ENCODE data around the gene SPAG7.

GRCh38 chr17:4945176-4945943 lies 22.3 kb downstream of the SPAG7 start:
- no peak for TF ChIP-seq CTCF (conservative IDR thresholded peaks at IDR 0.05; ENCODE audit: low read length)
- no peak for TF ChIP-seq EZH2phosphoT487 (IDR thresholded peaks at IDR 0.05; ENCODE audit: borderline replicate concordance, low read depth, low read length)
